ENCODE measurements around the gene WDPCP.
"Not testable (repeated sequence)": the region's sequence is repeated elsewhere in the genome, so short reads cannot be mapped to it uniquely, and the experiment has no call there.

GRCh38 chr2:63074399-63074798 lies 513.9 kb downstream of the WDPCP start:
- not testable (repeated sequence) for TF ChIP-seq CTCF (IDR thresholded peaks at IDR 0.05); POLR2AphosphoS5 (IDR thresholded peaks at IDR 0.05; ENCODE audit: low read depth, low read length); REST (IDR thresholded peaks at IDR 0.05; ENCODE audit: insufficient read depth in 1 of 2, low read depth in 2 of 2, low read length in 1 of 2); TCF7L2 (IDR thresholded peaks at IDR 0.05; ENCODE audit: low read depth, low read length)
